Testis (tissue), 5 donors: ENCODE measurements around the gene VWC2L. TPM values are rescaled to one million over a fixed set of nuclear protein-coding genes. Genes with fewer than 3 reads are reported as not detected.

Experiments used
- DNase-seq: peaks from one replicate; pipeline ENCODE4 v3.0.0-alpha.2; 2019
- H3K27ac ChIP-seq, 2 donors: fragments of 200-600 bp; sonication (generic); one replicate each; pipeline ENCODE4 v1.5.1; 2019
- H3K27me3 ChIP-seq: fragments of 200-600 bp; sonication (generic); one replicate; pipeline ENCODE4 v1.5.1; 2019
- H3K36me3 ChIP-seq: fragments of 200-600 bp; sonication (generic); one replicate; pipeline ENCODE4 v1.5.1; 2017; ENCODE audit warnings: low read depth; ENCODE audit errors: missing control alignments
- H3K4me1 ChIP-seq: fragments of 200-600 bp; sonication (generic); one replicate; pipeline ENCODE4 v1.5.1; 2019
- H3K4me3 ChIP-seq, 2 donors: fragments of 200-600 bp; sonication (generic); one replicate each; pipeline ENCODE4 v1.5.1; 2017 to 2019
- H3K9me3 ChIP-seq: fragments of 200-600 bp; sonication (generic); one replicate; pipeline ENCODE4 v1.5.1; 2017
- POLR2A ChIP-seq: fragments of 450-650 bp; IDR thresholded peaks from one replicate; pipeline ENCODE4 v1.6.1; 2017; ENCODE audit warnings: antibody characterized with exemption, mild to moderate bottlenecking, moderate library complexity
- WGBS, 2 donors: methylation state at CpG; one replicate each; pipeline ENCODE4 v1.1.5; 2018; 5-methylcytosine and 5-hydroxymethylcytosine counted together
- intact Hi-C: fragments of 100-400 bp; cut with DNase I; formaldehyde crosslinking; loops from one replicate; pipeline ENCODE4 v1.15.1; 2023; ENCODE audit warnings: low total_unique reads
- long read RNA-seq, 2 donors: transcript quantifications; one replicate each; lab custom pipeline, GENCODE V29; 2026
- polyA plus RNA-seq: library from polyadenylated mRNA; stranded (reverse); fragments of 350-450 nt; fragmentation: Illumina TruSeq; extraction: RNeasy Lipid Tissue Mini Kit (QIAGEN cat#74804); gene quantifications from one replicate; pipeline ENCODE4 v1.2.3, GENCODE V29; 2014; ENCODE audit warnings: low read depth, low replicate concordance; ENCODE audit not compliant: insufficient read depth
- total RNA-seq, 2 donors: library from RNA; depleted of rRNA; stranded (reverse); fragments of >200 nt; gene quantifications; one replicate each; pipeline ENCODE4 v1.2.3, GENCODE V29; 2016
- TF ChIP-seq, protein P1 (sequence below), 3 experiments: fragments of 450-650 bp in 2 of 3; fragments of 200-600 bp in 1 of 3; sonication (generic) in 1 of 3; IDR thresholded peaks; one replicate each; pipeline ENCODE4 v1.5.1; 2016 to 2019; ENCODE audit warnings: antibody characterized with exemption in 3 of 3, mild to moderate bottlenecking in 2 of 3, moderate library complexity in 1 of 3

The VWC2L gene
- total RNA-seq (1 to 10 TPM in 1 of 2 donors, under 1 TPM in 1; 0.87 to 1.6 TPM), polyA plus RNA-seq (0.13 TPM)
- long read RNA-seq, donor 1 = 0 reads
- long read RNA-seq, donor 2 = 0 reads

GRCh38 chr2:214410918-214411554 lies at the start of gene VWC2L:
Gene VWC2L (plus strand): TSS chr2:214411054. CDS start chr2:214414194, 3,140 bp downstream.
- Histone ChIP-seq H3K4me1 (no peaks in the 10 kb centered on the region), H3K4me3 (no peak within 1 kb of the TSS), H3K27me3 (no peaks in the 10 kb centered on the region), H3K27ac (no peak within 1 kb of the TSS), H3K36me3 (no peaks in the 10 kb centered on the region), H3K9me3 (no peaks in the 10 kb centered on the region)
- intact Hi-C loops = no loop called here
- TF ChIP-seq, protein P1, sequence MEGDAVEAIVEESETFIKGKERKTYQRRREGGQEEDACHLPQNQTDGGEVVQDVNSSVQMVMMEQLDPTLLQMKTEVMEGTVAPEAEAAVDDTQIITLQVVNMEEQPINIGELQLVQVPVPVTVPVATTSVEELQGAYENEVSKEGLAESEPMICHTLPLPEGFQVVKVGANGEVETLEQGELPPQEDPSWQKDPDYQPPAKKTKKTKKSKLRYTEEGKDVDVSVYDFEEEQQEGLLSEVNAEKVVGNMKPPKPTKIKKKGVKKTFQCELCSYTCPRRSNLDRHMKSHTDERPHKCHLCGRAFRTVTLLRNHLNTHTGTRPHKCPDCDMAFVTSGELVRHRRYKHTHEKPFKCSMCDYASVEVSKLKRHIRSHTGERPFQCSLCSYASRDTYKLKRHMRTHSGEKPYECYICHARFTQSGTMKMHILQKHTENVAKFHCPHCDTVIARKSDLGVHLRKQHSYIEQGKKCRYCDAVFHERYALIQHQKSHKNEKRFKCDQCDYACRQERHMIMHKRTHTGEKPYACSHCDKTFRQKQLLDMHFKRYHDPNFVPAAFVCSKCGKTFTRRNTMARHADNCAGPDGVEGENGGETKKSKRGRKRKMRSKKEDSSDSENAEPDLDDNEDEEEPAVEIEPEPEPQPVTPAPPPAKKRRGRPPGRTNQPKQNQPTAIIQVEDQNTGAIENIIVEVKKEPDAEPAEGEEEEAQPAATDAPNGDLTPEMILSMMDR (IDR thresholded peaks at IDR 0.05) = no peak
- no peak for TF ChIP-seq POLR2A
- 5% methylated on average over 19 of the region's 19 CpGs for WGBS, 2 donors
- DNase-seq = peak; percentile 87

DNA sequence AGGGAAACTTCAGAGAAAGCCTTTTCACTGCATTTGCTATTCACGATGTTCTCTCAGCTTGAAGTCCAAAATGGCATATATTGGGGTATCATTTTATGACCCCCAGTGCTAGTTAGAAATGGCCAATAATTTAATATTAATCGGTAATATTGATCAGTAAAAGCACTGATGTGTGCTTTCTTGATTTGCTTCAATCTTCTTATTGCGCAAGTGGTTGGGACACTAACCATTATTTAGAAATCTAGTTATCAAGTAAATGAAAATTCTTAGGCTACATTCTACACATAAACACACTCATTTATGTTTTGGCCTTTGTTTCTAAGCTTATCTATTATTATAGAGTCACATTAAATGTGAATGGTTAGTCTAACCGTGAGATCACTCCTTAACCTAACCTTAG lies 49.7 kb upstream of the VWC2L start:
- H3K9me3 ChIP-seq = no peaks in the 10 kb centered on the region
- no peak overlapping the region for H3K27ac ChIP-seq
- 88 to 90% methylated on average over 4 of the region's 4 CpGs for WGBS, 2 donors
- H3K36me3 ChIP-seq = no peaks in the 10 kb centered on the region
- TF ChIP-seq POLR2A = no peak
- TF ChIP-seq, protein P1 (IDR thresholded peaks at IDR 0.05) = no peak
- no peaks in the 10 kb centered on the region for H3K4me1 ChIP-seq
- no peaks in the 10 kb centered on the region for H3K27me3 ChIP-seq
- H3K4me3 ChIP-seq = no peak overlapping the region
- no peak for DNase-seq
- intact Hi-C loops = no loop called here

GRCh38 chr2:214365549-214365948 lies 45.3 kb upstream of the VWC2L start:
- Histone ChIP-seq H3K4me3 (no peak overlapping the region), H3K27me3 (no peaks in the 10 kb centered on the region), H3K9me3 (no peaks in the 10 kb centered on the region), H3K36me3 (no peaks in the 10 kb centered on the region), H3K4me1 (no peaks in the 10 kb centered on the region), H3K27ac (no peak overlapping the region)
- TF ChIP-seq, protein P1 (IDR thresholded peaks at IDR 0.05) = no peak
- no peak for TF ChIP-seq POLR2A
- intact Hi-C loops = no loop called here
- 82 to 88% methylated on average over 1 of the region's 1 CpG for WGBS, 2 donors
- DNase-seq = no peak

DNA sequence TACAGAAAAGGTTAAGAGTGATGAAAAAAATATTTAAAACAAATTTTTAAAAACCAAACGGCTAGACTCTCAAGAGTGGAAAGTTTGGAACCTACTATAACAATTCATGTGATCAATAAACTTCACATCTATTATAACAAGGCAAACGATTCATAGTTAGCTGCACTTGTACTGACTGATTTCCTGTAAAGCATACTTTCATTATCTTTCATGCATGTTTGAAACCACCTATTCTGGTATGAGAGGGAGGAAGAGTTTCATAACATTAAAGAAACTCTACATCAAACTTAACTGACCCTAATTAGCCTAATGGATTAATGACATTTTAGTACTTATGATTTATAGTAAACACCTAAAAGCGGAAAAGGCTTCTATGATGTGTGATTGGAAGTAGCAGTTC lies 43.7 kb upstream of the VWC2L start:
- 48 to 54% methylated on average over 3 of the region's 3 CpGs for WGBS, 2 donors
- H3K4me1 ChIP-seq = no peaks in the 10 kb centered on the region
- DNase-seq = no peak
- no peaks in the 10 kb centered on the region for H3K36me3 ChIP-seq
- TF ChIP-seq, protein P1 (IDR thresholded peaks at IDR 0.05) = no peak
- TF ChIP-seq POLR2A = no peak
- H3K4me3 ChIP-seq = no peak overlapping the region
- no peaks in the 10 kb centered on the region for H3K27me3 ChIP-seq
- no peaks in the 10 kb centered on the region for H3K9me3 ChIP-seq
- no peak overlapping the region for H3K27ac ChIP-seq
- intact Hi-C loops = no loop called here
